Fibroblast of skin of right biceps (primary cell): ENCODE data around the gene ARHGEF16.

Experiments
- DNase-seq: peaks from one replicate; pipeline ENCODE4 v3.0.0-alpha.2; 2013

ARHGEF16 gene

GRCh38 chr1:3521426-3521825 is 67.0 kb downstream of the ARHGEF16 start:
- DNase-seq: no peak

- no peak for DNase-seq
Measured at GRCh38 chr1:3522112-3522511, 67.6 kb downstream of the ARHGEF16 start.

- DNase-seq: peak; percentile 86
Measured at GRCh38 chr1:3522564-3523265, 68.2 kb downstream of the ARHGEF16 start.

- no peak for DNase-seq
Measured at GRCh38 chr1:3523980-3524379, 69.5 kb downstream of the ARHGEF16 start.

GRCh38 chr1:3524556-3525203 is 70.2 kb downstream of the ARHGEF16 start:
- no peak for DNase-seq

GRCh38 chr1:3525551-3526482 is 71.4 kb downstream of the ARHGEF16 start:
- DNase-seq: no peak

- DNase-seq: no peak
Measured at GRCh38 chr1:3527774-3528173, 73.3 kb downstream of the ARHGEF16 start.

- DNase-seq: no peak
Measured at GRCh38 chr1:3529099-3529729, 74.7 kb downstream of the ARHGEF16 start.

GRCh38 chr1:3530086-3530925 is 75.8 kb downstream of the ARHGEF16 start:
- peak; percentile 17 for DNase-seq
